ENCODE data around the gene DUSP22. TPM values are rescaled to one million over a fixed set of nuclear protein-coding genes. Genes with fewer than 3 reads are reported as not detected.

The DUSP22 gene
- total and polyA plus RNA-seq, 2 experiments from 2014 or later: 12.8 to 36.8 TPM

- H3K4me2 ChIP-seq: no peak overlapping the region
- no peak overlapping the region for H3K4me3 Mint-ChIP-seq
- H3K36me3 ChIP-seq (ENCODE audit: insufficient read depth): no peaks in the 10 kb centered on the region
- H3K4me1 ChIP-seq (ENCODE audit: insufficient read depth): no peaks in the 10 kb centered on the region
- H3K4me1 Mint-ChIP-seq: no peaks in the 10 kb centered on the region
- peaks cover 2% of the 10 kb centered on the region; the same call in 1 of the 2 replicates for H3K27me3 ChIP-seq (ENCODE audit: insufficient read depth)
- H3K27ac ChIP-seq (ENCODE audit: low read depth): no peak overlapping the region
- no peak overlapping the region for H3K4me3 ChIP-seq
- ATAC-seq: no peak
- H3K79me2 ChIP-seq (replicated peaks; ENCODE audit: insufficient read depth): no peaks in the 10 kb centered on the region
- no peak for DNase-seq (ENCODE audit: low spot score)
- H4K20me1 ChIP-seq (replicated peaks; ENCODE audit: insufficient read depth): no peaks in the 10 kb centered on the region
- H2AFZ ChIP-seq: no peak overlapping the region
- no peaks in the 10 kb centered on the region for H3K9me3 Mint-ChIP-seq
- H3K27ac Mint-ChIP-seq: no peak overlapping the region
- H3K36me3 Mint-ChIP-seq (ENCODE audit: low read depth): no peaks in the 10 kb centered on the region
- TF ChIP-seq NANOG (IDR thresholded peaks at IDR 0.05; ENCODE audit: borderline replicate concordance): no peak
- TF ChIP-seq REST (IDR thresholded peaks at IDR 0.05; ENCODE audit: unreplicated experiment): no peak
- TF ChIP-seq ZNF331 (CRISPR knock-in tag; IDR thresholded peaks at IDR 0.05; ENCODE audit: low read depth): no peak
- H3K9me2 ChIP-seq (ENCODE audit: insufficient read depth): no peaks in the 10 kb centered on the region
- H3F3A ChIP-seq (replicated peaks; ENCODE audit: low read depth): no peaks in the 10 kb centered on the region
- H3K27me3 Mint-ChIP-seq (ENCODE audit: insufficient read depth, low read depth, poor library complexity): peaks cover 5% of the 10 kb centered on the region
These were observed 108.5 kb downstream of the DUSP22 start for GRCh38 chr6:400815-401214.

Other genes with a start within 250 kb of the DUSP22 start
- 0.97 and 1.3 TPM in 2 replicates for gene IRF4, start 99.3 kb downstream of the DUSP22 start, total RNA-seq (2014; rRNA removed; shearing (Covaris generic))
- 1.9 and 4.1 TPM in 2 replicates for gene IRF4, start 99.3 kb downstream of the DUSP22 start, polyA plus RNA-seq (2016; fragmentation: Nextera tagmentation; extraction: Ambion mirVana)